HG03342 (cell line): ENCODE measurements around the gene NMRK2.
"Not testable (repeated sequence)": the region's sequence is repeated elsewhere in the genome, so short reads cannot be mapped to it uniquely, and the experiment has no call there.

Source experiments
- ATAC-seq: cut with Tn5 transposase; IDR thresholded peaks from one replicate; pipeline ENCODE4 v1.9.1; 2021; ENCODE audit warnings: mild to moderate bottlenecking, moderate library complexity; ENCODE audit not compliant: unreplicated experiment

NMRK2 gene

GRCh38 chr19:3932931-3933810 lies at the start of gene NMRK2:
TSS of gene NMRK2 (plus strand) at chr19:3933069. CDS start at chr19:3933672, 603 bp downstream.
- no peak for ATAC-seq

GRCh38 chr19:3890591-3890990 lies 42.3 kb upstream of the NMRK2 start:
- no peak for ATAC-seq

- ATAC-seq: no peak
Observed at GRCh38 chr19:3893509-3894179, 39.2 kb upstream of the NMRK2 start.

GRCh38 chr19:3894959-3895358 lies 37.9 kb upstream of the NMRK2 start:
- not testable (repeated sequence) for ATAC-seq

- ATAC-seq: no peak
Observed at GRCh38 chr19:3895788-3896187, 37.1 kb upstream of the NMRK2 start.

GRCh38 chr19:3897936-3898335 lies 34.9 kb upstream of the NMRK2 start:
- ATAC-seq: no peak

- ATAC-seq: no peak
Observed at GRCh38 chr19:3898426-3898825, 34.4 kb upstream of the NMRK2 start.

GRCh38 chr19:3899531-3900294 lies 33.2 kb upstream of the NMRK2 start:
- no peak for ATAC-seq

- no peak for ATAC-seq
Observed at GRCh38 chr19:3902317-3902973, 30.4 kb upstream of the NMRK2 start.

GRCh38 chr19:3904233-3904632 lies 28.6 kb upstream of the NMRK2 start:
- no peak for ATAC-seq

- ATAC-seq: no peak
Observed at GRCh38 chr19:3907626-3908265, 25.1 kb upstream of the NMRK2 start.

GRCh38 chr19:3908266-3909054 lies 24.4 kb upstream of the NMRK2 start:
- no peak for ATAC-seq

GRCh38 chr19:3910105-3910504 lies 22.8 kb upstream of the NMRK2 start:
- no peak for ATAC-seq

GRCh38 chr19:3914199-3914598 lies 18.7 kb upstream of the NMRK2 start:
- ATAC-seq: no peak

- ATAC-seq: no peak
Observed at GRCh38 chr19:3916033-3916432, 16.8 kb upstream of the NMRK2 start.

GRCh38 chr19:3919793-3920192 lies 13.1 kb upstream of the NMRK2 start:
- no peak for ATAC-seq

GRCh38 chr19:3923096-3923758 lies 9.6 kb upstream of the NMRK2 start:
- no peak for ATAC-seq

GRCh38 chr19:3923912-3924311 lies 9.0 kb upstream of the NMRK2 start:
- ATAC-seq: no peak

GRCh38 chr19:3931041-3931440 lies 1.8 kb upstream of the NMRK2 start:
- ATAC-seq: no peak
